ENCODE results near the gene VPS13D. TPM values are rescaled to one million over a fixed set of nuclear protein-coding genes. Genes with fewer than 3 reads are reported as not detected.

VPS13D gene
- total and polyA plus RNA-seq, 2 donors (not counting 3 experiments of a cell fraction or from before 2014, with no cell fraction given), result 13.6 to 48.5 TPM

GRCh38 chr1:12249181-12249580, 19.4 kb downstream of the VPS13D start:
- no peak for DNase-seq (ENCODE audit: low read depth, low spot score)
- no peaks in the 10 kb centered on the region for H3K27me3 ChIP-seq (ENCODE audit: control insufficient read depth in 2 of 2, insufficient read depth in 2 of 2, low read length in 2 of 2)
- no peak overlapping the region for H3K27ac ChIP-seq (ENCODE audit: insufficient read depth, low read depth, low read length)
- no peaks in the 10 kb centered on the region for H3K4me1 ChIP-seq (ENCODE audit: control insufficient read depth, extremely low read depth, insufficient read depth, low read length)
- BruUV-seq (replicated peaks), result no TSS peak
- dilution Hi-C loops (cut with MboI; ENCODE audit: extremely low pct_ligation_motif_present, low sequenced_read_pairs) (no loop called here), intact Hi-C loops (cut with micrococcal nuclease) (no loop called here)
- no peak overlapping the region for H2AFZ ChIP-seq (ENCODE audit: low read depth, low read length)
- H4K20me1 ChIP-seq (replicated peaks; ENCODE audit: control insufficient read depth, extremely low read depth, insufficient read depth, low read length), result no peaks in the 10 kb centered on the region
- no peak for FAIRE-seq
- TF ChIP-seq POLR2AphosphoS5 (IDR thresholded peaks at IDR 0.05; ENCODE audit: insufficient read depth, low read depth, low read length) (no peak), FOS (IDR thresholded peaks at IDR 0.05; ENCODE audit: borderline replicate concordance, insufficient read depth, low read length) (no peak), GATA2 (IDR thresholded peaks at IDR 0.05; ENCODE audit: insufficient read depth, insufficient read length, low read depth, low read length) (no peak), EZH2 (IDR thresholded peaks at IDR 0.05; ENCODE audit: borderline replicate concordance, low read depth, low read length, severe bottlenecking) (no peak), POLR2A (IDR thresholded peaks at IDR 0.05; ENCODE audit: low read depth, low read length) (no peak), JUN (IDR thresholded peaks at IDR 0.05; ENCODE audit: borderline replicate concordance, insufficient read depth, insufficient read length, low read depth) (no peak), CTCF (IDR thresholded peaks at IDR 0.05; ENCODE audit: extremely low read depth in 1 of 2, insufficient read depth in 1 of 2, low read depth in 1 of 2, low read length in 2 of 2) (no peak), MAX (IDR thresholded peaks at IDR 0.05; ENCODE audit: insufficient read depth, insufficient read length) (no peak), MYC (IDR thresholded peaks at IDR 0.05; ENCODE audit: low read depth, low read length) (no peak)
- H3K9me1 ChIP-seq (replicated peaks; ENCODE audit: control insufficient read depth, extremely low read depth, insufficient read depth, low read length), result no peaks in the 10 kb centered on the region
- CTCF ChIA-PET, result no interaction called here
- H3K4me3 ChIP-seq (replicated peaks in 1 of 3; ENCODE audit: insufficient read depth in 1 of 3, low read depth in 1 of 3, low read length in 3 of 3), result no peak overlapping the region
- H3K4me2 ChIP-seq (ENCODE audit: insufficient read depth, low read length), result no peak overlapping the region
- H3K36me3 ChIP-seq (ENCODE audit: control insufficient read depth in 2 of 2, extremely low read depth in 1 of 2, insufficient read depth in 2 of 2, low read length in 2 of 2), result peaks cover 13 to 26% of the 10 kb centered on the region in 2 experiments
- H3K9ac ChIP-seq (replicated peaks; ENCODE audit: extremely low read depth, insufficient read depth, low read length), result no peak overlapping the region
- H3K9me3 ChIP-seq (replicated peaks; ENCODE audit: control insufficient read depth, insufficient read depth, low read length), result no peaks in the 10 kb centered on the region
- no peaks in the 10 kb centered on the region for H3K79me2 ChIP-seq (ENCODE audit: control insufficient read depth, insufficient read depth, low read length)
- POLR2A ChIA-PET, result no interaction called here

Data from endothelial cell of umbilical vein (primary cell).